GM19043 (cell line): Measurements from ENCODE around the gene PTPRQ.

Experiments used
- ATAC-seq: cut with Tn5 transposase; IDR thresholded peaks from one replicate; pipeline ENCODE4 v1.9.1; 2021; ENCODE audit warnings: low read depth; ENCODE audit not compliant: unreplicated experiment

PTPRQ gene, protein sequence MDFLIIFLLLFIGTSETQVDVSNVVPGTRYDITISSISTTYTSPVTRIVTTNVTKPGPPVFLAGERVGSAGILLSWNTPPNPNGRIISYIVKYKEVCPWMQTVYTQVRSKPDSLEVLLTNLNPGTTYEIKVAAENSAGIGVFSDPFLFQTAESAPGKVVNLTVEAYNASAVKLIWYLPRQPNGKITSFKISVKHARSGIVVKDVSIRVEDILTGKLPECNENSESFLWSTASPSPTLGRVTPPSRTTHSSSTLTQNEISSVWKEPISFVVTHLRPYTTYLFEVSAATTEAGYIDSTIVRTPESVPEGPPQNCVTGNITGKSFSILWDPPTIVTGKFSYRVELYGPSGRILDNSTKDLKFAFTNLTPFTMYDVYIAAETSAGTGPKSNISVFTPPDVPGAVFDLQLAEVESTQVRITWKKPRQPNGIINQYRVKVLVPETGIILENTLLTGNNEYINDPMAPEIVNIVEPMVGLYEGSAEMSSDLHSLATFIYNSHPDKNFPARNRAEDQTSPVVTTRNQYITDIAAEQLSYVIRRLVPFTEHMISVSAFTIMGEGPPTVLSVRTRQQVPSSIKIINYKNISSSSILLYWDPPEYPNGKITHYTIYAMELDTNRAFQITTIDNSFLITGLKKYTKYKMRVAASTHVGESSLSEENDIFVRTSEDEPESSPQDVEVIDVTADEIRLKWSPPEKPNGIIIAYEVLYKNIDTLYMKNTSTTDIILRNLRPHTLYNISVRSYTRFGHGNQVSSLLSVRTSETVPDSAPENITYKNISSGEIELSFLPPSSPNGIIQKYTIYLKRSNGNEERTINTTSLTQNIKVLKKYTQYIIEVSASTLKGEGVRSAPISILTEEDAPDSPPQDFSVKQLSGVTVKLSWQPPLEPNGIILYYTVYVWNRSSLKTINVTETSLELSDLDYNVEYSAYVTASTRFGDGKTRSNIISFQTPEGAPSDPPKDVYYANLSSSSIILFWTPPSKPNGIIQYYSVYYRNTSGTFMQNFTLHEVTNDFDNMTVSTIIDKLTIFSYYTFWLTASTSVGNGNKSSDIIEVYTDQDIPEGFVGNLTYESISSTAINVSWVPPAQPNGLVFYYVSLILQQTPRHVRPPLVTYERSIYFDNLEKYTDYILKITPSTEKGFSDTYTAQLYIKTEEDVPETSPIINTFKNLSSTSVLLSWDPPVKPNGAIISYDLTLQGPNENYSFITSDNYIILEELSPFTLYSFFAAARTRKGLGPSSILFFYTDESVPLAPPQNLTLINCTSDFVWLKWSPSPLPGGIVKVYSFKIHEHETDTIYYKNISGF (N-terminal part only)

DNA sequence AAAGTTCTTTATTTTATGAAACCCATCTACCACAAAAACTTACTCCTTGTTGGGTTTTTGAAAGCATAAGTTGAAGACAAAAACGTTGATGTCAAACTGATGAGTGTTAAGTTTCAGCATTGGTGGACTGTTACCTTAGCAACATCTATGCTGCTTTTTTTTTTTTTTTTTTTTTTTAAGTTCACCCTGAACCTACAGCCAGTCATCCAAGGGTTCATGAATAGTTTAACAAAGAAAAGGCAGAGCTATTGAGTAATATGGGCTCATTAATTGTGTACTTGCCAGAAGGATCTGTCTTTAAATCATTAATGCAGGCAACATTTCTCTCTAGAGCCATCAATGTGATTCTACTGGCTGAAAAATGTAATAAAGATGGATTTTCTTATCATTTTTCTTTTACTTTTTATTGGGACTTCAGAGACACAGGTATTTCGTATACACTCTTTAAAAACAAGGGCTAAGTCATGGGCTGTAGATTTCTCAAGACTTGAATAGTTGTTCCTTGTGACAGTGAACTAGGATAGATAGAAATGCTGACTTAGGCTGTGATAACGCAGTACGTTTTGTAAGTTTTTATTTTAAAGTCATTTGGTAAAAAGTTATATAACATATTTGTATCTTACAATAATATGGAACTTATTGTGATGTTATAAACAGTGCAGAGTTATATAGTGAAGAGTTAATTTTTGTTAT lies at the start of gene PTPRQ:
Gene PTPRQ, plus strand, starts transcription at position 262 of the 693 bp plus-strand sequence. Its CDS starts 111 bp downstream, at position 373.
- ATAC-seq = no peak

- ATAC-seq = no peak
Measured at GRCh38 chr12:80400571-80400991, 43.5 kb upstream of the PTPRQ start.

DNA sequence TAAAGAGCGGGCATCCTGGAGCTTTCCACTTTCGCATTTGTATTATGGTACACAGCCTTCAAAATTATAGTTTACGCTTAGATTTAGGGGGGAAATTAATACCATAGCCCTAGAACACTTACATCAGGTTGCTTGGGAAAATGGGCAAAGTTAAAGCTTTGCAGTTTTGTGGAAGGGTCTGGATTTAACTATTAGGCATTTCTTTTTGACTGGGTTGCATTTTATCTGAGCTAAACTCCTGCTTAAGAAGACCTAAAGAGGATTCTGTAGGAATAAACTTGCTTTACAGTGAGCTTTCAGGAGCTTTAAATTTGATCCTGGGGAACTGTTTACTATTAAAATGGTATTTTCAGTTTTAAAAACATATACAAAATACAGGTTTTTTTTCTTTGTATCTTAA lies 42.8 kb upstream of the PTPRQ start:
- no peak for ATAC-seq

GRCh38 chr12:80404629-80405028 lies 39.4 kb upstream of the PTPRQ start:
- ATAC-seq = no peak

DNA sequence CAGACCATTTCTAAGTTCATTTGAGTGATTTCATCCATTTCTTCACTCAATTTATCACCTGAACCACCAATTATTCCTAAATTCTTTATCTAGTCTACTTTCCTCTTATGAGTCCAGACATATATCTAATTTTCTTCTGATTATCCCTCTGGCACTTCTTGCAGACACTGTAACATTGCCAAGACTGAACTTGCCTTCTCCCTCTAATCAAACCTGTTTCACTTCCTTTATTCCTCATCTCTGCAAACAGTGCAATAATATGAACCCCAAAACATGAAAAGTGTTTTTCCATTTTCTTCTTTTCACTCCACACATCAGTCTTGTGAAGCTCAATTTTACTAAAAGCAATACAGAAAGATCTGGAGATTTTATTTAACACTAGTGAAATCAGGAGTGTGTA lies 37.8 kb upstream of the PTPRQ start:
- no peak for ATAC-seq

GRCh38 chr12:80411787-80412186 lies 32.2 kb upstream of the PTPRQ start:
- ATAC-seq = no peak

DNA sequence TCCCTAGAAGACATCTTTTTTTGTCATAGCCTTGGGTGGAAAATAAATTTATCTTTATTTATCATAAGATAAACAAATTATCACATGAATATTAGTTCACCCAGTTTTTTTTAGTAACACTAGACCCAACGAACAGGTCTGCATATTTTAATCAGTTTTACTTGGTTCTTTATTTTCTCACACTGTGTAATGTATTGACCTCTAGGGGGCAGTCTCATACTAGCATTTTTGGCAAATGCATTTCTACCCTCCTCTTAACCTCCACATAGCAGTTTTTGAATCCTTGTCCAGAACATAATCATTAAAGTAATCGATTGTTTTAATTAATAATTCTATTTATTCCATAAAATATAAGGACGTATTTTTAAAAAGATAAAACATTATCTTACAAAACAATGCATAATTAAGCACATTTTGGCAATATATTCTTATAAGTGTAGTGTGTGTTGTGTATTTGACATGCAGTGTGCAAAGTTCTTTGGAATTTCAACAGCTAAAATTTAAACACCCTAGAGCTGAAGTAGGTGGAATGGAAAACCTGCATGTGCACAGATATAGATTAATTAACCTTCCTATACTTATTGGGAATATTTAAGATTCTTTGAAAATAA lies 31.6 kb upstream of the PTPRQ start:
- peak; percentile 56 for ATAC-seq

DNA sequence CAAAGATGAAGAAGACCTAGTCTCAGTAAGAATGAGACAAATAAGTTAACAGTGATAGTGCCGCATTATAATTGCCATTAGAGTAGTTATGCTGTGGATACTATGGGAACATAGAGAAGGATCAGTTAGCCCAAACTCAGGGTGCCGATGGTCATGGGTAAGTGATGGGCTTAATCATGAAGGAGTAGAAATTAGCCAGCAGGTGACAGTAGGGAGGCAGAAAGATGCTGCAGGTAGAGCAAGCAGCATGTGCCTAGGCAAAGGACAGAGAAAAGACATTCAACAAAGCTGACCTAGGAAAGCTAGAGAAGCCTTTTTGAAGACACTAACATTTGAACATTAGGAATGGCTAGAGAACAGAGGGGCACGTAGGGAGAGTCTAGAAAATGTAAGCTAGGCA lies 30.6 kb upstream of the PTPRQ start:
- no peak for ATAC-seq

GRCh38 chr12:80415466-80415865 lies 28.6 kb upstream of the PTPRQ start:
- ATAC-seq = no peak

DNA sequence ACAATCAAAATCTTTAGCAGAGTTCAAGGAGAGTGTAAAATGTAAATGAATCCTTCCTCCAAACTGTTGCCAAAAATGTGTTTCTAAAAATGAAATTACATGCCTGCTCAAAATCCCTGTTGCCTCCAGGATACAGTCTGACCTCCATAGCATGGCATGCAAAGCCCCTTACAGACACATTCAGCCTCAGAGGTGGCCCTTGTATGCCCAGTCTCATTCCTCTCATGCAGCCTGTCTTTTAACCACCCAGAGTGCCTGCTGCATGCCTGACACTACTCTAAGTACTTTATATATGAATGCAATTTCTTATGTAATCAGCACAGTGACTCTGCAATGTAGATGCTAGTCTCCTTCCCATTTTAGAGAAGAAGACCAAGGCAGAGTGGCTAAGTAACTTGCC lies 24.4 kb upstream of the PTPRQ start:
- ATAC-seq = no peak

- no peak for ATAC-seq
Measured at GRCh38 chr12:80420075-80420474, 24.0 kb upstream of the PTPRQ start.

- no peak for ATAC-seq
Measured at GRCh38 chr12:80422550-80422949, 21.5 kb upstream of the PTPRQ start.

GRCh38 chr12:80432061-80432460 lies 12.0 kb upstream of the PTPRQ start:
- no peak for ATAC-seq

- ATAC-seq = no peak
Measured at GRCh38 chr12:80441921-80442320, 2.1 kb upstream of the PTPRQ start.

DNA sequence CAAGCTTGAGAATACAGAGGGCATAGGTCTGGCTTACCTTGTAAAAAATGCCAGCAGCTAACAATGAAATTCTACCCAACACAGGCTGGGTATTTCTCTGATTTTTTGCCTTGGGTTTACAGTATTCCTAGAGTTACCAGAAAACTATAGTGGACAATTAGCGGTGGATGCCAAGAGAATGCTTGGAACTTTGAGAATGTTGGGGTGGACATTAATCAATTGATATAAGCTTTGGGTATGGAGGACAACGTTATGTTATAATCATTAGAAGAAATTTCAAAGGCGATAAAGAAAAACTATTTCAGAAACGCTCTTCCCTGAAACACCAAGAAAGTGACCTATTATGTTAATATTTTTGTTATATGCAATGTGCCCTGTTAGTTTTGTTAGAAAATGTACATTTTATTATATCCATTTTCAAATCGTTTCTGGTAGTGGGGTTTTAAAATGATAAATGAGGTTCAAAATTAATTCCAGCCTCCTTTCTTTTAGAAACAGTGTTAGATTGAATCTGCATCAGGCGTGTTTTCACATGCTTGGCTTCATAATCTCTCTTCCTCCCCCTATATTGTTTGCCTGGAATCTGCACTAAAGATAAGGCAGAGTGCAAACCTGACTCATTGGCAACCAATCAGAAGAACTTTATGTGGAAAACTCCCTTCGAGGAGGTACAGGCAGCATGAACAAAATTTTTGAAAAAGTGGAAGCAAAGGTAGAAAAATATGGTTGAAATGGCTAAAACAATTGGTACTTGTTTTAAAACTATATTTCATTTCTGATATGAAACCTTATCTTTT lies 1.4 kb upstream of the PTPRQ start:
- no peak for ATAC-seq

DNA sequence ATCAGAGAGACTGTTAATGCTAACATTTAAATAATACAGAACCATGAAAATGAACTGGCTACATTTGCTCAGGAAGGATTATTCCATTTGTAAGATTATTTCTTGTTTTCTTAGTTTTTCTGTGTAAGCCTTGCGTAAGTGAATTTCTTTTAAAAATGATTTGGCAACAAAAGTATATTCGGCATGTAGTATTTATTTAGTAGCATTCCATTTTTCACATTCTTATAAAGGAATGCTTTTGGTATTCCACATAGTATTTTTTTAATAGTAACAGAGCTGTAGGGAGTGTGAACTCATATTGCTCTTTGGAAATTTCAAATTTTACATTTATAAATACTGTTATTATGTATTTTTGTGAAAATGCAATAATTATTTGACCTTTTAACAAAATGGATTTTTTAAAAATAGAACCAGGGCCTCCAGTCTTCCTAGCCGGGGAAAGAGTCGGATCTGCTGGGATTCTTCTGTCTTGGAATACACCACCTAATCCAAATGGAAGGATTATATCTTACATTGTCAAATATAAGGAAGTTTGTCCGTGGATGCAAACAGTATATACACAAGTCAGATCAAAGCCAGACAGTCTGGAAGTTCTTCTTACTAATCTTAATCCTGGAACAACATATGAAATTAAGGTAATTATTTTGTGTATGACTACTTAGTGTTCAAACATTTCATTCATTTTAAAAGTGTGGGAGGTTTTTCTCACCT lies 1.2 kb downstream of the PTPRQ start:
- no peak for ATAC-seq

- ATAC-seq = no peak
Measured at GRCh38 chr12:80456513-80456912, 12.5 kb downstream of the PTPRQ start.

DNA sequence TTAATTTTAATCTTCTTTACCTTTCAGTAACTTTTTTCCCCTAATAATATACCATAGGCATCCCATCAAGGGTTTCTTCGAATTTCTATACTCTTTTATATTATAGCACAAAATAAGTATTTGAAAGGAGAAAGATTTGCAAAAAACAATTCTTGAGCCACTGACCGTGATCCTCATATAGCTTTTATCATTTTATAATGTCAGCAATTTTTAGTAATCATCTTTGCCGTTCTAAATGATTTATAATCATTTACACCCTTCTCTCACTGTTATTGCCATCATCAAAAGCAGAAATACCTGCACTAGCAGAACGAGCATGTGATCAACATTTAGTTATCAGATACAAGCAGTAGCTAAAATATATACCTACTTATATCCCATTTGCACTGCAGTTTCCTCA lies 16.9 kb downstream of the PTPRQ start:
- ATAC-seq = no peak
